ENCODE results near the gene PGBD4.

DNA sequence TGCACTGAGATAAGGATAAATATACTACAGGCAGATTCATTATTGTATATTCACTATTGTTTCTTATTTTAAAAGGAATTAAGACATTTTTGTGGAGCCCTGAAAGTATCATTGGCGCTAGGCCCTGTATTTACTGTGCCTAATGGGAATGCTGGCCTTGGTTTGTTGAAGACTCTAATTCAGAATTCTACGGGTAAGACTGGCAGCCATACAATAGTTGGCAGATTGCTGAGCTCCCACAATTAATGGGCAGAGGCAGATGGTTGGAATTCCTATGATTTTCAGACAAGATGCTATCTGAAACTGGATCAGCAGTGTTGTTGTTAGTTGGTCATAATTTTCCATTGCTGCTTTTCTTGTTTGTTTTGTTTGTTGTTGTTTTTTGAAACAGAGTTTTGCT, 14.7 kb downstream of the PGBD4 start:
- no peak for TF ChIP-seq POLR2A (IDR thresholded peaks at IDR 0.05)
- TF ChIP-seq, protein P1, sequence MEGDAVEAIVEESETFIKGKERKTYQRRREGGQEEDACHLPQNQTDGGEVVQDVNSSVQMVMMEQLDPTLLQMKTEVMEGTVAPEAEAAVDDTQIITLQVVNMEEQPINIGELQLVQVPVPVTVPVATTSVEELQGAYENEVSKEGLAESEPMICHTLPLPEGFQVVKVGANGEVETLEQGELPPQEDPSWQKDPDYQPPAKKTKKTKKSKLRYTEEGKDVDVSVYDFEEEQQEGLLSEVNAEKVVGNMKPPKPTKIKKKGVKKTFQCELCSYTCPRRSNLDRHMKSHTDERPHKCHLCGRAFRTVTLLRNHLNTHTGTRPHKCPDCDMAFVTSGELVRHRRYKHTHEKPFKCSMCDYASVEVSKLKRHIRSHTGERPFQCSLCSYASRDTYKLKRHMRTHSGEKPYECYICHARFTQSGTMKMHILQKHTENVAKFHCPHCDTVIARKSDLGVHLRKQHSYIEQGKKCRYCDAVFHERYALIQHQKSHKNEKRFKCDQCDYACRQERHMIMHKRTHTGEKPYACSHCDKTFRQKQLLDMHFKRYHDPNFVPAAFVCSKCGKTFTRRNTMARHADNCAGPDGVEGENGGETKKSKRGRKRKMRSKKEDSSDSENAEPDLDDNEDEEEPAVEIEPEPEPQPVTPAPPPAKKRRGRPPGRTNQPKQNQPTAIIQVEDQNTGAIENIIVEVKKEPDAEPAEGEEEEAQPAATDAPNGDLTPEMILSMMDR (IDR thresholded peaks at IDR 0.05) = no peak

Measured in right lobe of liver (tissue), 4 donors.